NCI-H460 (cell line): Measurements from ENCODE around the gene UBAC2. TPM values are rescaled to one million over a fixed set of nuclear protein-coding genes. Genes with fewer than 3 reads are reported as not detected.
A peak's percentile ranks its signal among the peaks of the same experiment; 100 is the strongest.

Experiments
- DNase-seq: peaks from one replicate; pipeline ENCODE4 v3.0.0-alpha.2; 2016; ENCODE audit warnings: low read depth; ENCODE audit errors: extremely low read depth
- small RNA-seq, 2 experiments: library from RNA; depleted of rRNA; stranded (forward); fragments of <200 nt; gene quantifications; one replicate each; pipeline ENCODE3, GENCODE V24; 2014
- total RNA-seq: library from RNA; depleted of rRNA; stranded (reverse); fragments of >200 nt; shearing (Covaris generic); gene quantifications from 2 replicates; pipeline ENCODE4 v1.2.3, GENCODE V29; 2014; rRNA removed

The UBAC2 gene
- total RNA-seq, 1 experiment from 2014 or later: 41.9 TPM

- DNase-seq: no peak
These were observed 221.3 kb downstream of the UBAC2 start for GRCh38 chr13:99421758-99422585.

- DNase-seq: no peak
These were observed 222.0 kb downstream of the UBAC2 start for GRCh38 chr13:99422586-99423220.

- no peak for DNase-seq
These were observed 225.1 kb downstream of the UBAC2 start for GRCh38 chr13:99425485-99426341.

- no peak for DNase-seq
These were observed 225.8 kb downstream of the UBAC2 start for GRCh38 chr13:99426426-99426825.

GRCh38 chr13:99429670-99430069, 229.0 kb downstream of the UBAC2 start:
- no peak for DNase-seq

GRCh38 chr13:99431927-99432608, 231.4 kb downstream of the UBAC2 start:
- DNase-seq: no peak

GRCh38 chr13:99432609-99433542, 232.2 kb downstream of the UBAC2 start:
- peak; percentile 47 for DNase-seq

GRCh38 chr13:99433543-99434075, 233.0 kb downstream of the UBAC2 start:
- DNase-seq: no peak

- no peak for DNase-seq
These were observed 233.7 kb downstream of the UBAC2 start for GRCh38 chr13:99434258-99434788.

- DNase-seq: no peak
These were observed 234.5 kb downstream of the UBAC2 start for GRCh38 chr13:99435116-99435515.

- no peak for DNase-seq
These were observed 235.3 kb downstream of the UBAC2 start for GRCh38 chr13:99435998-99436397.

Small RNAs within 50 kb of the gene (small RNA-seq; reads per million reads assigned to genes)
- gene MIR623 (0 to 0.02 reads per million in 2 experiments), gene RN7SKP9 (0.04 to 2.1 reads per million in 2 experiments)

Other genes starting within 250 kb of the UBAC2 start
- gene DOCK9, start 222.8 kb upstream of the UBAC2 start, total RNA-seq: 11.5 and 12.6 TPM in 2 replicates
- not detected in 2 replicates for gene GPR18, start 57.5 kb downstream of the UBAC2 start, total RNA-seq
- gene GPR183, start 106.5 kb downstream of the UBAC2 start, total RNA-seq: 0.14 and 0.30 TPM in 2 replicates